Choroid plexus epithelial cell (primary cell): ENCODE results near the gene CCDC136.

Source experiments
- DNase-seq: peaks from one replicate; pipeline ENCODE4 v3.0.0-alpha.2; 2010; ENCODE audit warnings: low read depth
- H3K4me3 ChIP-seq: 2 replicates; pipeline ENCODE4 v1.5.1; 2011; ENCODE audit warnings: low read depth, mild to moderate bottlenecking, control low read depth, low read length, moderate library complexity
- TF ChIP-seq, protein P1 (sequence below): conservative IDR thresholded peaks from 2 replicates; pipeline ENCODE4 v1.5.1; 2011; ENCODE audit warnings: low read depth, mild to moderate bottlenecking, control low read depth, inconsistent platforms, low read length, moderate library complexity

Gene CCDC136

DNA sequence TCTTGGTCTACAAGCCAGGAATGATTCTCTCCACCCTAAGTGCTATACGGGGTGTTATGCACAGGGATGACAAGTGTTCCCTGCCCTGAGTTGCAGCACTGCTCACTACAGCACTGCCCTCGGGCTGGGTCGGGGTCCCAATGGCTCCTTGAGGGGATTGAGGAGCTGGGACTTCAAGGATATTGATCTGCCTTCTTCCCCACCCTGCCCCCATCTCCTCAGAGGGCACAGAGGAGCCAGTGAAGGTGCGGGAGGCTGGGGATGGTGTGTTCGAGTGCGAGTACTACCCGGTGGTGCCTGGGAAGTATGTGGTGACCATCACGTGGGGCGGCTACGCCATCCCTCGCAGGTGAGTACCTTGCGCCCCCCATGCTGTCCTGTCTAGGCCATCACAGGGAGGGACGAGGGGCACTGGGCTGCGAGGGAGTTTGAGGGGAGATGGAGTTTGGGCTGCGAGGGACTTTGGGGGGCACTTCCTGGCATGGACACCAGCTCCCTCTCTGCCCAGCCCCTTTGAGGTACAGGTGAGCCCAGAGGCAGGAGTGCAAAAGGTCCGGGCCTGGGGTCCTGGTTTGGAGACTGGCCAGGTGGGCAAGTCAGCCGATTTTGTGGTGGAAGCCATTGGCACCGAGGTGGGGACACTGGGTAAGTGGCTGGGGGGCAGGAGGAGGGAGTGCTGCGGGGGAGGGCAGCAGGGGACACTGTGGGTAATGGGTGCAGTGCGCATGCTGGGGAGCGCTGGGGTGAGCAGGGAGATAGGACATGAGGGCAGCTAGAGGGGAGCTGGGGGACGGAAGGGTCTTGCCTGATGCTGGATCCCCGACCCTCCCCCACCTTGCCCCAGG lies 48.8 kb downstream of the CCDC136 start:
- DNase-seq, result no peak
- H3K4me3 ChIP-seq, result no peak overlapping the region

DNA sequence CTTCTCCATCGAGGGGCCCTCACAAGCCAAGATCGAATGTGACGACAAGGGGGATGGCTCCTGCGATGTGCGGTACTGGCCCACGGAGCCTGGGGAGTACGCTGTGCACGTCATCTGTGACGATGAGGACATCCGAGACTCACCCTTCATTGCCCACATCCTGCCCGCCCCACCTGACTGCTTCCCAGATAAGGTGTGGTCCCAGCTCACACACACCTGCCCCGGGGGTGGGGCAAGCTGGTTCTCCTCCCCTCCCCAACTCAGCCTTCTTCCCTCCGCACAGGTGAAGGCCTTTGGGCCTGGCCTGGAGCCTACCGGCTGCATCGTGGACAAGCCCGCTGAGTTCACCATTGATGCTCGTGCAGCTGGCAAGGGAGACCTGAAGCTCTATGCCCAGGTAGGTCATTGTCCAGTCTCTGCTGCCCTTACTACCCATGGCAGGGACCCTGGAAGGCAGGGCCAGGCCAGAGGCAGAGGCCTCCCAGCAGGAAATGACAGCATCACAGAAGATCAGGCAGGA lies 49.5 kb downstream of the CCDC136 start:
- no peak for DNase-seq
- H3K4me3 ChIP-seq, result no peak overlapping the region
- TF ChIP-seq, protein P1, sequence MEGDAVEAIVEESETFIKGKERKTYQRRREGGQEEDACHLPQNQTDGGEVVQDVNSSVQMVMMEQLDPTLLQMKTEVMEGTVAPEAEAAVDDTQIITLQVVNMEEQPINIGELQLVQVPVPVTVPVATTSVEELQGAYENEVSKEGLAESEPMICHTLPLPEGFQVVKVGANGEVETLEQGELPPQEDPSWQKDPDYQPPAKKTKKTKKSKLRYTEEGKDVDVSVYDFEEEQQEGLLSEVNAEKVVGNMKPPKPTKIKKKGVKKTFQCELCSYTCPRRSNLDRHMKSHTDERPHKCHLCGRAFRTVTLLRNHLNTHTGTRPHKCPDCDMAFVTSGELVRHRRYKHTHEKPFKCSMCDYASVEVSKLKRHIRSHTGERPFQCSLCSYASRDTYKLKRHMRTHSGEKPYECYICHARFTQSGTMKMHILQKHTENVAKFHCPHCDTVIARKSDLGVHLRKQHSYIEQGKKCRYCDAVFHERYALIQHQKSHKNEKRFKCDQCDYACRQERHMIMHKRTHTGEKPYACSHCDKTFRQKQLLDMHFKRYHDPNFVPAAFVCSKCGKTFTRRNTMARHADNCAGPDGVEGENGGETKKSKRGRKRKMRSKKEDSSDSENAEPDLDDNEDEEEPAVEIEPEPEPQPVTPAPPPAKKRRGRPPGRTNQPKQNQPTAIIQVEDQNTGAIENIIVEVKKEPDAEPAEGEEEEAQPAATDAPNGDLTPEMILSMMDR, result no peak

More for the DNA sequence above, 48.8 kb downstream of the CCDC136 start:
- TF ChIP-seq, protein P1, result no peak

DNA sequence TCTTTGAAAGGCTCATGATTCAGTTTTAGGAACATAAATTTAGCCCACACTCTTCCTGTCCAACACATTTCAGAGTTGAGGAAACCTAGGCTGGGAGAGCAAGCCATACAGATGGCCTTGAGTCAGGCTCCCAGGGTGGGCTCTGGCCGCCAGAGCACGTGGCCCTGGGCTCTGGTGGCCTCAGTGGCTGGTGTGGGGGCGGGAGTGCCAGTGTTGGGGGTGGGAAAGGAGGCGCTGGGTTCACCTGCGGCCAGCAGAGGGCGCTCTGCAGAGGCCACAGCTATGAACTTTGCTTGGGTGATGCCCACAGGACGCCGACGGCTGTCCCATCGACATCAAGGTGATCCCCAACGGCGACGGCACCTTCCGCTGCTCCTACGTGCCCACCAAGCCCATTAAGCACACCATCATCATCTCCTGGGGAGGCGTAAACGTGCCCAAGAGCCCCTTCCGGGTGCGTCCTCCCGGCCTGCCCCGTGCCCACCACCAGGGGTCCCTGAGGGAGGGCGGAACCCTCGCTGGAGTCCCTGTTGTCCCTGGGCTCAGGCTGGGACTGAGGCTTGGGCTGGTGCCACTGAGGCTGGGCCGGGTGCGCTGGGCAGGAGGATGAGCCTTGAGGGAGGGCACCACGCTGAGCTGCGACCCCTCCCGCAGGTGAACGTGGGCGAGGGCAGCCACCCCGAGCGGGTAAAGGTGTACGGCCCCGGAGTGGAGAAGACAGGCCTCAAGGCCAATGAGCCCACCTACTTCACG lies 50.3 kb downstream of the CCDC136 start:
- TF ChIP-seq, protein P1, result peak; percentile 80
- DNase-seq, result peak; percentile 35
- H3K4me3 ChIP-seq, result no peak overlapping the region

DNA sequence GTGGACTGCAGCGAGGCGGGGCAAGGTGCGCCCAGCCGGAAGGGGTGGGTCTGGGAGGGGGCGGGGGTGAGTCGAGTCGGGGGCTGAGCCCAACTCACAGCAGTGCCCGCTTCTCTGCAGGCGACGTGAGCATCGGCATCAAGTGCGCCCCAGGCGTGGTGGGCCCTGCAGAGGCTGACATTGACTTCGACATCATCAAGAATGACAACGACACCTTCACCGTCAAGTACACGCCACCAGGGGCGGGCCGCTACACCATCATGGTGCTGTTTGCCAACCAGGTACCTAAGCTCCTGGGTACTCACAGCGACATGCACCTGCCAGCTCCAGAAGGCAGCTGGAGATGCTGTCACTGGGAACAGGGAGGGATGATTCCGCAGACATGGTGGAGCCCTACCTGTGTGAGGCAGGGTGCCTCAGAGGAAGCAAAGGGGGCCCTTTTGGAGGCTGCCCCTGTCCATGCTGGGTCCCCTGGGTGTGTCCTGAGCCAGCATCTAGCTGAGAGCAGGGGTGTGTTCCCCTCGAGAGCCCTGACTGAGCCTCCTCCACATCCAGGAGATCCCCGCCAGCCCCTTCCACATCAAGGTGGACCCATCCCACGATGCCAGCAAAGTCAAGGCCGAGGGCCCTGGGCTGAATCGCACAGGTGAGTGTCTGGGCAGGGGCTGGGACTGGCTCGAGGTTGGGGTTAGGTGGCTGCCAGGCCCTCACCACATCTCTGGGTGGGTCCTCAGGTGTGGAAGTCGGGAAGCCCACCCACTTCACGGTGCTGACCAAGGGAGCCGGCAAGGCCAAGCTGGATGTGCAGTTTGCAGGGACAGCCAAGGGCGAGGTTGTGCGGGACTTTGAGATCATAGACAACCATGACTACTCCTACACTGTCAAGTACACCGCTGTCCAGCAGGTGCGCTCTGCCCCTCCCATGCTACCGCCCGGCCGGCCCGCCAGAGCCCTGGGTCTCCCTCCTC lies 51.2 kb downstream of the CCDC136 start:
- DNase-seq, result no peak
- H3K4me3 ChIP-seq, result no peak overlapping the region
- TF ChIP-seq, protein P1, result no peak

DNA sequence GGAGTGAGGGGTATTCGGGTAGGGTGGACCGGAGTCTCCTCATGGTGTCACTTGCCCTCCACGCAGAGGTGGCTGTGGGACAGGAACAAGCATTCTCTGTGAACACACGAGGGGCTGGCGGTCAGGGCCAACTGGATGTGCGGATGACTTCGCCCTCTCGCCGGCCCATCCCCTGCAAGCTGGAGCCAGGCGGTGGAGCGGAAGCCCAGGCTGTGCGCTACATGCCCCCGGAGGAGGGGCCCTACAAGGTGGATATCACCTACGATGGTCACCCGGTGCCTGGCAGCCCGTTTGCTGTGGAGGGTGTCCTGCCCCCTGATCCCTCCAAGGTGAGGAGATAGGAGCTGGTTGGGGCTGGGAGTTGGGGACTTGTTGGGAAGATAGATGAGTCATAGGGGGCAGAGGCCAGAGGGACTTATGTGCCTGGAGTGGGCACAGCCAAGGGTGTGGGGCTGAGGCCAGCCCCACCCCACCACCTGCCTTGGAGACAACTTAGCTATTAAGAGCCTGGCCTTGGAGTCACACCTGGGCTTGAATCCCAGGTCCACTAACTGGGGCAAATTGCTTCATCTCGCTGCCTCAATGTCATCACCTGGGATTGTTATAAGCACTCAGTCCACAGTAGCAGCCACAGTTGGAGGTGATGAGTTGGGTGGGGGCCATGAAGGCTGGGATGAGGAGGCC lies 52.3 kb downstream of the CCDC136 start:
- no peak for DNase-seq
- TF ChIP-seq, protein P1, result no peak
- H3K4me3 ChIP-seq, result no peak overlapping the region
